ENCODE data around the gene CDYL2. TPM values are rescaled to one million over a fixed set of nuclear protein-coding genes. Genes with fewer than 3 reads are reported as not detected.

Gene CDYL2
- total RNA-seq, 5 donors from 2014 or later (not counting 1 experiment from before 2014, with no cell fraction given): 15.4 to 45.4 (median 32.1) TPM

GRCh38 chr16:80776856-80777255 is 27.5 kb downstream of the CDYL2 start:
- no peaks in the 10 kb centered on the region for H3K4me1 ChIP-seq (ENCODE audit: control insufficient read depth in 1 of 2, extremely low read depth in 1 of 2, insufficient read depth in 2 of 2, low read length in 2 of 2)
- ATAC-seq (replicated peaks in 1 of 4): no peak
- H3K4me3 Mint-ChIP-seq: no peak overlapping the region
- H3K27ac Mint-ChIP-seq: no peak overlapping the region
- ChIA-PET POLR2A (no interaction called here), CTCF (no interaction called here)
- no peaks in the 10 kb centered on the region for H3K27me3 Mint-ChIP-seq
- DNase-seq: no peak
- no peak overlapping the region for H3K27ac ChIP-seq (ENCODE audit: low read length)
- peaks cover 18% of the 10 kb centered on the region for H3K36me3 Mint-ChIP-seq
- peaks cover 3 to 13% (median 4%) of the 10 kb centered on the region in 3 donors for H3K4me1 Mint-ChIP-seq
- no peaks in the 10 kb centered on the region for H3K27me3 ChIP-seq (replicated peaks in 1 of 2; ENCODE audit: control insufficient read depth in 2 of 2, extremely low read depth in 1 of 2, insufficient read depth in 2 of 2, low read length in 1 of 2)
- H3K9me3 Mint-ChIP-seq: peaks cover under 1 to 17% (median 14%) of the 10 kb centered on the region in 3 donors
- WGBS (ENCODE audit: insufficient coverage): 98% methylated on average over 9 of the region's 19 CpGs
- no peak overlapping the region for H3K4me3 ChIP-seq (ENCODE audit: control insufficient read depth in 1 of 2, extremely low read depth in 1 of 2, low read length in 1 of 2)
- H3K36me3 ChIP-seq (ENCODE audit: control insufficient read depth in 2 of 2, extremely low read depth in 1 of 2, insufficient read depth in 1 of 2, low read length in 1 of 2): no peaks in the 10 kb centered on the region
- H3K9me3 ChIP-seq: no peaks in the 10 kb centered on the region

DNA sequence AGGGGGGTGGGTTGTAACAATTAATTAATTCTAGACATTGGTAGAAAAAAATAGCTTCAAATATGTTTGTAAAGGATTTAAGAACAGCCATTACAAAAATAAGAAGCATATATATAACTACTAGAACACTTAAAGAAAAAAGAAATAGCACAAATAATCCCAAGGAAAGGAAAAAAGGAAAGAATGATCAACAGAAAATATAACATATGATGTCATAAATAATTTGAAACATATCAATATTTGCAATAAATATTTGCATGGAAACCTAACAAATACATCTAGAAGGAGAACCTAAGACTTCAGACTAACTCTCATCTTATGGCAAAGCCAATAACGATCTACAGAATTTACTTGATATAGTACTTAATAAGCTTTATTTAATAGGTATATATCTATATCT is 28.9 kb downstream of the CDYL2 start:
- no CpG with 5 or more reads among the region's 1 CpG for WGBS (ENCODE audit: insufficient coverage)
- peaks cover 0 to 6% (median 4%) of the 10 kb centered on the region in 3 donors for H3K9me3 Mint-ChIP-seq
- no peak overlapping the region for H3K27ac Mint-ChIP-seq
- H3K27me3 Mint-ChIP-seq: no peaks in the 10 kb centered on the region
- H3K36me3 Mint-ChIP-seq: peaks cover 8% of the 10 kb centered on the region
- Histone ChIP-seq H3K27me3 (replicated peaks in 1 of 2; ENCODE audit: control insufficient read depth in 2 of 2, extremely low read depth in 1 of 2, insufficient read depth in 2 of 2, low read length in 1 of 2) (no peaks in the 10 kb centered on the region), H3K4me1 (ENCODE audit: control insufficient read depth in 1 of 2, extremely low read depth in 1 of 2, insufficient read depth in 2 of 2, low read length in 2 of 2) (no peaks in the 10 kb centered on the region), H3K36me3 (ENCODE audit: control insufficient read depth in 2 of 2, extremely low read depth in 1 of 2, insufficient read depth in 1 of 2, low read length in 1 of 2) (no peaks in the 10 kb centered on the region), H3K27ac (ENCODE audit: low read length) (no peak overlapping the region), H3K4me3 (ENCODE audit: control insufficient read depth in 1 of 2, extremely low read depth in 1 of 2, low read length in 1 of 2) (no peak overlapping the region), H3K9me3 (no peaks in the 10 kb centered on the region)
- no peak for DNase-seq
- H3K4me1 Mint-ChIP-seq: peaks cover 3 to 9% (median 4%) of the 10 kb centered on the region in 3 donors
- ATAC-seq (replicated peaks in 1 of 4): no peak
- POLR2A ChIA-PET: no interaction called here
- no peak overlapping the region for H3K4me3 Mint-ChIP-seq
- CTCF ChIA-PET: interaction anchor here in 1 of 2 donors (0.6 to 1.2 kb wide), 2 partner anchors 30 to 248 kb away, joined by 3 to 4 read pairs; no protein-coding TSS in a partner anchor

GRCh38 chr16:80766798-80767197 is 37.6 kb downstream of the CDYL2 start:
- CTCF ChIA-PET: interaction anchor here in 1 of 2 donors (2.1 kb wide), 1 partner anchor 11 kb away, joined by 4 read pairs; no protein-coding TSS in a partner anchor
- Mint-ChIP-seq H3K9me3 (peaks cover 0 to 3% (median 3%) of the 10 kb centered on the region in 3 donors), H3K27me3 (no peaks in the 10 kb centered on the region), H3K4me3 (no peak overlapping the region), H3K36me3 (peaks cover 11% of the 10 kb centered on the region), H3K4me1 (peaks cover 20 to 26% (median 22%) of the 10 kb centered on the region in 3 donors), H3K27ac (peak overlapping the region in 1 of 2 donors; percentile 24)
- no peaks in the 10 kb centered on the region for H3K36me3 ChIP-seq (ENCODE audit: control insufficient read depth in 2 of 2, extremely low read depth in 1 of 2, insufficient read depth in 1 of 2, low read length in 1 of 2)
- no peaks in the 10 kb centered on the region for H3K27me3 ChIP-seq (replicated peaks in 1 of 2; ENCODE audit: control insufficient read depth in 2 of 2, extremely low read depth in 1 of 2, insufficient read depth in 2 of 2, low read length in 1 of 2)
- no peak overlapping the region for H3K4me3 ChIP-seq (ENCODE audit: control insufficient read depth in 1 of 2, extremely low read depth in 1 of 2, low read length in 1 of 2)
- H3K4me1 ChIP-seq (ENCODE audit: control insufficient read depth in 1 of 2, extremely low read depth in 1 of 2, insufficient read depth in 2 of 2, low read length in 2 of 2): peaks cover 0 to 3% of the 10 kb centered on the region in 2 experiments
- no peak overlapping the region for H3K27ac ChIP-seq (ENCODE audit: low read length)
- no CpG with 5 or more reads among the region's 1 CpG for WGBS (ENCODE audit: insufficient coverage)
- H3K9me3 ChIP-seq: no peaks in the 10 kb centered on the region
- no peak for DNase-seq
- no peak for ATAC-seq (replicated peaks in 1 of 4)
- POLR2A ChIA-PET: interaction anchor here in 1 of 2 donors (0.6 kb wide), 1 partner anchor 1900 kb away, joined by 3 read pairs; no protein-coding TSS in a partner anchor

GRCh38 chr16:80759419-80760162 is 44.8 kb downstream of the CDYL2 start:
- H3K4me3 Mint-ChIP-seq: no peak overlapping the region
- H3K27me3 Mint-ChIP-seq: no peaks in the 10 kb centered on the region
- H3K9me3 ChIP-seq: no peaks in the 10 kb centered on the region
- H3K36me3 ChIP-seq (ENCODE audit: control insufficient read depth in 2 of 2, extremely low read depth in 1 of 2, insufficient read depth in 1 of 2, low read length in 1 of 2): no peaks in the 10 kb centered on the region
- no peak overlapping the region for H3K4me3 ChIP-seq (ENCODE audit: control insufficient read depth in 1 of 2, extremely low read depth in 1 of 2, low read length in 1 of 2)
- ChIA-PET POLR2A (no interaction called here), CTCF (no interaction called here)
- no peaks in the 10 kb centered on the region for H3K9me3 Mint-ChIP-seq
- ATAC-seq (replicated peaks in 1 of 4) (no peak), DNase-seq (no peak)
- 79% methylated on average over 3 of the region's 6 CpGs for WGBS (ENCODE audit: insufficient coverage)
- H3K27me3 ChIP-seq (replicated peaks in 1 of 2; ENCODE audit: control insufficient read depth in 2 of 2, extremely low read depth in 1 of 2, insufficient read depth in 2 of 2, low read length in 1 of 2): no peaks in the 10 kb centered on the region
- H3K27ac ChIP-seq (ENCODE audit: low read length): no peak overlapping the region
- H3K4me1 ChIP-seq (ENCODE audit: control insufficient read depth in 1 of 2, extremely low read depth in 1 of 2, insufficient read depth in 2 of 2, low read length in 2 of 2): no peaks in the 10 kb centered on the region
- H3K4me1 Mint-ChIP-seq: peaks cover 0 to 26% (median 14%) of the 10 kb centered on the region in 3 donors
- peaks cover 11% of the 10 kb centered on the region for H3K36me3 Mint-ChIP-seq
- no peak overlapping the region for H3K27ac Mint-ChIP-seq

GRCh38 chr16:80754476-80754875 is 49.9 kb downstream of the CDYL2 start:
- CTCF ChIA-PET: no interaction called here
- peaks cover 4 to 34% (median 21%) of the 10 kb centered on the region in 3 donors for H3K4me1 Mint-ChIP-seq

GRCh38 chr16:80752541-80752940 is 51.9 kb downstream of the CDYL2 start:
- ATAC-seq (replicated peaks in 1 of 4) (no peak), DNase-seq (no peak)
- WGBS (ENCODE audit: insufficient coverage): 100% methylated on average over 1 of the region's 2 CpGs
- H3K27me3 ChIP-seq (replicated peaks in 1 of 2; ENCODE audit: control insufficient read depth in 2 of 2, extremely low read depth in 1 of 2, insufficient read depth in 2 of 2, low read length in 1 of 2): no peaks in the 10 kb centered on the region
- Mint-ChIP-seq H3K27ac (no peak overlapping the region), H3K9me3 (no peaks in the 10 kb centered on the region), H3K4me3 (no peak overlapping the region), H3K27me3 (no peaks in the 10 kb centered on the region), H3K4me1 (peaks cover 14 to 35% (median 20%) of the 10 kb centered on the region in 3 donors), H3K36me3 (peaks cover 5% of the 10 kb centered on the region)
- H3K9me3 ChIP-seq: no peaks in the 10 kb centered on the region
- H3K27ac ChIP-seq (ENCODE audit: low read length): no peak overlapping the region
- H3K4me3 ChIP-seq (ENCODE audit: control insufficient read depth in 1 of 2, extremely low read depth in 1 of 2, low read length in 1 of 2): no peak overlapping the region
- H3K4me1 ChIP-seq (ENCODE audit: control insufficient read depth in 1 of 2, extremely low read depth in 1 of 2, insufficient read depth in 2 of 2, low read length in 2 of 2): peaks cover 0 to 2% of the 10 kb centered on the region in 2 experiments
- H3K36me3 ChIP-seq (ENCODE audit: control insufficient read depth in 2 of 2, extremely low read depth in 1 of 2, insufficient read depth in 1 of 2, low read length in 1 of 2): no peaks in the 10 kb centered on the region
- CTCF ChIA-PET: no interaction called here
- POLR2A ChIA-PET: no interaction called here

More at GRCh38 chr16:80754476-80754875, 49.9 kb downstream of the CDYL2 start:
- 100% methylated on average over 3 of the region's 5 CpGs for WGBS (ENCODE audit: insufficient coverage)
- no peaks in the 10 kb centered on the region for H3K4me1 ChIP-seq (ENCODE audit: control insufficient read depth in 1 of 2, extremely low read depth in 1 of 2, insufficient read depth in 2 of 2, low read length in 2 of 2)
- ATAC-seq (replicated peaks in 1 of 4) (no peak), DNase-seq (no peak)
- H3K36me3 ChIP-seq (ENCODE audit: control insufficient read depth in 2 of 2, extremely low read depth in 1 of 2, insufficient read depth in 1 of 2, low read length in 1 of 2): no peaks in the 10 kb centered on the region
- H3K9me3 Mint-ChIP-seq: no peaks in the 10 kb centered on the region
- no peaks in the 10 kb centered on the region for H3K27me3 ChIP-seq (replicated peaks in 1 of 2; ENCODE audit: control insufficient read depth in 2 of 2, extremely low read depth in 1 of 2, insufficient read depth in 2 of 2, low read length in 1 of 2)
- no peak overlapping the region for H3K27ac ChIP-seq (ENCODE audit: low read length)
- H3K4me3 Mint-ChIP-seq: no peak overlapping the region
- POLR2A ChIA-PET: no interaction called here
- H3K27ac Mint-ChIP-seq: no peak overlapping the region
- H3K27me3 Mint-ChIP-seq: no peaks in the 10 kb centered on the region
- no peaks in the 10 kb centered on the region for H3K9me3 ChIP-seq
- peaks cover 2% of the 10 kb centered on the region for H3K36me3 Mint-ChIP-seq
- H3K4me3 ChIP-seq (ENCODE audit: control insufficient read depth in 1 of 2, extremely low read depth in 1 of 2, low read length in 1 of 2): no peak overlapping the region

All from T-cell (primary cell).